ENCODE data around the gene ABHD17A.

Gene ABHD17A

GRCh38 chr19:1863638-1864479, 21.4 kb downstream of the ABHD17A start:
- peak; percentile 96 for DNase-seq (ENCODE audit: low spot score)

- DNase-seq (ENCODE audit: low spot score) = no peak
These were observed 22.0 kb downstream of the ABHD17A start, which contains the start of gene KLF16 for GRCh38 chr19:1863328-1863637. Gene KLF16, minus strand, starts transcription at chr19:1863579. Its CDS starts 82 bp downstream, at chr19:1863497.

GRCh38 chr19:1862424-1863327, 22.6 kb downstream of the ABHD17A start:
- DNase-seq (ENCODE audit: low spot score) = peak; percentile 82

GRCh38 chr19:1862068-1862423, 23.2 kb downstream of the ABHD17A start:
- no peak for DNase-seq (ENCODE audit: low spot score)

- no peak for DNase-seq (ENCODE audit: low spot score)
These were observed 23.7 kb downstream of the ABHD17A start for GRCh38 chr19:1861599-1862031.

GRCh38 chr19:1860821-1861598, 24.3 kb downstream of the ABHD17A start:
- DNase-seq (ENCODE audit: low spot score) = no peak

GRCh38 chr19:1860042-1860775, 25.1 kb downstream of the ABHD17A start:
- peak; percentile 80 for DNase-seq (ENCODE audit: low spot score)

GRCh38 chr19:1859331-1859781, 25.9 kb downstream of the ABHD17A start:
- no peak for DNase-seq (ENCODE audit: low spot score)

- DNase-seq (ENCODE audit: low spot score) = no peak
These were observed 26.7 kb downstream of the ABHD17A start for GRCh38 chr19:1858412-1859081.

GRCh38 chr19:1857648-1858326, 27.5 kb downstream of the ABHD17A start:
- no peak for DNase-seq (ENCODE audit: low spot score)

- peak; percentile 83 for DNase-seq (ENCODE audit: low spot score)
These were observed 28.3 kb downstream of the ABHD17A start for GRCh38 chr19:1856698-1857603.

- no peak for DNase-seq (ENCODE audit: low spot score)
These were observed 29.0 kb downstream of the ABHD17A start for GRCh38 chr19:1856345-1856697.

- no peak for DNase-seq (ENCODE audit: low spot score)
These were observed 29.5 kb downstream of the ABHD17A start for GRCh38 chr19:1855828-1856255.

GRCh38 chr19:1855040-1855827, 30.1 kb downstream of the ABHD17A start:
- peak; percentile 97 for DNase-seq (ENCODE audit: low spot score)

GRCh38 chr19:1854542-1855039, 30.7 kb downstream of the ABHD17A start:
- DNase-seq (ENCODE audit: low spot score) = no peak

- DNase-seq (ENCODE audit: low spot score) = no peak
These were observed 31.2 kb downstream of the ABHD17A start for GRCh38 chr19:1854039-1854541.

- peak; percentile 91 for DNase-seq (ENCODE audit: low spot score)
These were observed 31.8 kb downstream of the ABHD17A start for GRCh38 chr19:1853295-1854038.

All from AG20443 (cell line).